Measurements from ENCODE around the gene ZFYVE9.

DNA sequence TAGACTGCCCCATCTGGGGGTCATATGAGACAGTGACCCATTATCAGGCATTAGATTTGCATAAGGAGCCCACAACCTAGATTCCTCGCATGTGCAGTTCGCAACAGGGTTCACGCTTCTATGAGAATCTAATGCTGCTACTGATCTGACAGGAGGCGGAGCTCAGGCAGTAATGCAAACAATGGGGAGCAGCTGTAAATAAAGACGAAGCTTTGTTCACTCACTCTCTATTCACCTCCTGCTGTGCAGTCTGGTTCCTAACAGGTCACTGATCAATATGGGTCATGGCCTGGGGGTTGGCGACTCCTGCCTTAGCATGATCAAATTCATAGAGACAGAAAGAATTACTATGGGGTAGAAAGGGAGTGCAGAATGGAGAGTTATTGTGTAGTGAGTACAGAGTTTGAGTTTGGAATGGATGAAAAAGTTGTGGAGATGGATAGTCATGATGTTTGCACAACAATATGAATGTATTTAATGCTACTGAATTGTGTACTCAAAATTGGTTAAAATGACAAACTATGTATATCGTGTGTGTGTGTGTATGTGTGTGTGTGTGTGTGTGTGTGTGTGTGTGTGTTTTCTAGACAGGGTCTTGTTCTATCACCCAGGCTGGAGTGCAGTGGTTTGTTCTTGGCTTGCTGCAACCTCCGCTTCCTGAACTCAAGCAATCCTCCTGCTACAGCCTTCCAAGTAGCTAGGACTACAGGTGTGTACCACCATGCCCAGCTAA is 43.6 kb upstream of the ZFYVE9 start:
- TF ChIP-seq, protein P1, sequence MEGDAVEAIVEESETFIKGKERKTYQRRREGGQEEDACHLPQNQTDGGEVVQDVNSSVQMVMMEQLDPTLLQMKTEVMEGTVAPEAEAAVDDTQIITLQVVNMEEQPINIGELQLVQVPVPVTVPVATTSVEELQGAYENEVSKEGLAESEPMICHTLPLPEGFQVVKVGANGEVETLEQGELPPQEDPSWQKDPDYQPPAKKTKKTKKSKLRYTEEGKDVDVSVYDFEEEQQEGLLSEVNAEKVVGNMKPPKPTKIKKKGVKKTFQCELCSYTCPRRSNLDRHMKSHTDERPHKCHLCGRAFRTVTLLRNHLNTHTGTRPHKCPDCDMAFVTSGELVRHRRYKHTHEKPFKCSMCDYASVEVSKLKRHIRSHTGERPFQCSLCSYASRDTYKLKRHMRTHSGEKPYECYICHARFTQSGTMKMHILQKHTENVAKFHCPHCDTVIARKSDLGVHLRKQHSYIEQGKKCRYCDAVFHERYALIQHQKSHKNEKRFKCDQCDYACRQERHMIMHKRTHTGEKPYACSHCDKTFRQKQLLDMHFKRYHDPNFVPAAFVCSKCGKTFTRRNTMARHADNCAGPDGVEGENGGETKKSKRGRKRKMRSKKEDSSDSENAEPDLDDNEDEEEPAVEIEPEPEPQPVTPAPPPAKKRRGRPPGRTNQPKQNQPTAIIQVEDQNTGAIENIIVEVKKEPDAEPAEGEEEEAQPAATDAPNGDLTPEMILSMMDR (IDR thresholded peaks at IDR 0.05), result no peak
- TF ChIP-seq POLR2A (IDR thresholded peaks at IDR 0.05) (no peak), EP300 (IDR thresholded peaks at IDR 0.05; ENCODE audit: low read depth) (no peak), POLR2AphosphoS5 (IDR thresholded peaks at IDR 0.05) (no peak)

Measured in transverse colon (tissue), 4 donors.